ENCODE measurements around the gene BCS1L. TPM values are rescaled to one million over a fixed set of nuclear protein-coding genes. Genes with fewer than 3 reads are reported as not detected.
A peak's percentile ranks its signal among the peaks of the same experiment; 100 is the strongest.

Gene BCS1L
- total and polyA plus RNA-seq, 2 of the 13 experiments (the other 11 are each of a cell fraction or from before 2014, with no cell fraction given), result 48.9 to 76.0 TPM

DNA sequence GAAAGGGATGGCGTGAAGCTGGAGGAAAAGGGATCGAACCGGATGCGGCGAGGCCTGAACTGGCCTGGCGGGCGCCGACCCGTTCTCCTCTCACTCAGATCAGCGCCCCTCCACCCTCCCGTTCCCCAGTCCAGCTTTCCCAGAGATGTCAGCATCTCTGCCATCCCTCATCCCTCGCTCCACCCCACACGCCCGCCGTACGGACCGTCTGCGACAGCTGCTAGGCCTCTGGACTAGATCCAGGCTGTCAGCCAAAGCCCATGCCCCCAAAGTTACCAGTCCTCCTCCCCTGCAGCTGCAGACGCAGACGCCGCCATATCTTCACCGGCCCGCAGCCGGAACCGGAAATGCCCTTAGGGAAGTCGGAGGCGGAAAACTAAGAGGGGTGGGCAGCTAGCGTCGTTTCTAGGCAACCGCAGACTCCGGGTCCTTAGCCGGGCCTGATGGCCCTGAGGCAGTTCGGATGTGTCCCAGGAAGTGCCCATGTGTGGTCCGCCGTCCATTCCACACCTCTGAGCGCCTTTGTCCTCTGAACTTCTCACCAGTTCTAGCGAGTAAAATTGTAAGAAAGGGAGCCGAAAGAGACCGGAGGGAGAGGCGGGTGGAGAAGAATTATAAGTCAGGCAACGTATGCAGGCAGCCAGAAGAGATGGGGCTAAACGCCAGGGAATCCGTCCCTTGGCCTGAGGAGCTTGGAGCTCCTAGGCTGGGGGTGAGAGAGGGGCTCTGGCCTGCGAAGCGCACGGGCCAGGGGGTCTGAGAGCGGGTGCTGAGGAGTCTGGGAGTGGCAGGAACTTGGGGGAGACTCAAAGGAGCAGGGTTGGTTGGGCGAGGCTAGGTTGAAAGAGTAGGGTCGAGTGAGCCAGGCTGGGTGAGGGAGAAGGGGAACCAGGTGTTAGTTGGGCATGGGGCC, 12.4 kb downstream of the BCS1L start, which contains the start of the genes RNF25 and STK36 (continued):
- TF ChIP-seq ZNF253 (CRISPR knock-in tag; IDR thresholded peaks at IDR 0.05; ENCODE audit: borderline replicate concordance), result peak; percentile 71; the same call in 1 of the 2 replicates
- TF ChIP-seq MAFF (IDR thresholded peaks at IDR 0.05; ENCODE audit: low read depth, low read length), result no peak
- TF ChIP-seq, protein P1, sequence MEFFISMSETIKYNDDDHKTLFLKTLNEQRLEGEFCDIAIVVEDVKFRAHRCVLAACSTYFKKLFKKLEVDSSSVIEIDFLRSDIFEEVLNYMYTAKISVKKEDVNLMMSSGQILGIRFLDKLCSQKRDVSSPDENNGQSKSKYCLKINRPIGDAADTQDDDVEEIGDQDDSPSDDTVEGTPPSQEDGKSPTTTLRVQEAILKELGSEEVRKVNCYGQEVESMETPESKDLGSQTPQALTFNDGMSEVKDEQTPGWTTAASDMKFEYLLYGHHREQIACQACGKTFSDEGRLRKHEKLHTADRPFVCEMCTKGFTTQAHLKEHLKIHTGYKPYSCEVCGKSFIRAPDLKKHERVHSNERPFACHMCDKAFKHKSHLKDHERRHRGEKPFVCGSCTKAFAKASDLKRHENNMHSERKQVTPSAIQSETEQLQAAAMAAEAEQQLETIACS (CRISPR knock-in tag; IDR thresholded peaks at IDR 0.05), result no peak
- peak; percentile 76 for TF ChIP-seq CREM (IDR thresholded peaks at IDR 0.05)
- no peak for TF ChIP-seq CREM (CRISPR knock-in tag; IDR thresholded peaks at IDR 0.05)
- TF ChIP-seq ZNF883 (CRISPR knock-in tag; IDR thresholded peaks at IDR 0.05; ENCODE audit: not compliant biosample characterization), result peak; percentile 25
- peak; percentile 98 for TF ChIP-seq POLR2G (IDR thresholded peaks at IDR 0.05; ENCODE audit: low read depth, low read length)
- no peak for TF ChIP-seq PHF5A (CRISPR knock-in tag; IDR thresholded peaks at IDR 0.05; ENCODE audit: low read depth, unreplicated experiment)
- TF ChIP-seq BRD4 (CRISPR knock-in tag; IDR thresholded peaks at IDR 0.05), result 0 out of 2 replicates have a peak, but pooled peaks have one; percentile 33
- TF ChIP-seq, protein P2, sequence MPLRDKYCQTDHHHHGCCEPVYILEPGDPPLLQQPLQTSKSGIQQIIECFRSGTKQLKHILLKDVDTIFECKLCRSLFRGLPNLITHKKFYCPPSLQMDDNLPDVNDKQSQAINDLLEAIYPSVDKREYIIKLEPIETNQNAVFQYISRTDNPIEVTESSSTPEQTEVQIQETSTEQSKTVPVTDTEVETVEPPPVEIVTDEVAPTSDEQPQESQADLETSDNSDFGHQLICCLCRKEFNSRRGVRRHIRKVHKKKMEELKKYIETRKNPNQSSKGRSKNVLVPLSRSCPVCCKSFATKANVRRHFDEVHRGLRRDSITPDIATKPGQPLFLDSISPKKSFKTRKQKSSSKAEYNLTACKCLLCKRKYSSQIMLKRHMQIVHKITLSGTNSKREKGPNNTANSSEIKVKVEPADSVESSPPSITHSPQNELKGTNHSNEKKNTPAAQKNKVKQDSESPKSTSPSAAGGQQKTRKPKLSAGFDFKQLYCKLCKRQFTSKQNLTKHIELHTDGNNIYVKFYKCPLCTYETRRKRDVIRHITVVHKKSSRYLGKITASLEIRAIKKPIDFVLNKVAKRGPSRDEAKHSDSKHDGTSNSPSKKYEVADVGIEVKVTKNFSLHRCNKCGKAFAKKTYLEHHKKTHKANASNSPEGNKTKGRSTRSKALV (CRISPR knock-in tag; IDR thresholded peaks at IDR 0.05), result no peak
- TF ChIP-seq TP53 (CRISPR knock-in tag; conservative IDR thresholded peaks at IDR 0.05), result no peak
- peak; percentile 87; the same call in 1 of the 2 replicates for TF ChIP-seq LBX2 (CRISPR knock-in tag; IDR thresholded peaks at IDR 0.05; ENCODE audit: borderline replicate concordance)
- TF ChIP-seq RARA (CRISPR knock-in tag; IDR thresholded peaks at IDR 0.05), result no peak; the same call in 1 of the 2 replicates
- peak; percentile 91 for TF ChIP-seq ZNF572 (CRISPR knock-in tag; IDR thresholded peaks at IDR 0.05)
- no peak for TF ChIP-seq MATR3 (CRISPR knock-in tag; IDR thresholded peaks at IDR 0.05)
- TF ChIP-seq TGIF2 (CRISPR knock-in tag; IDR thresholded peaks at IDR 0.05), result peak; percentile 52
- TF ChIP-seq YEATS2 (CRISPR knock-in tag; IDR thresholded peaks at IDR 0.05; ENCODE audit: borderline replicate concordance), result peak; percentile 93; the same call in 1 of the 2 replicates
- peak; percentile 53; the same call in 1 of the 2 replicates for TF ChIP-seq HDAC2 (CRISPR knock-in tag; IDR thresholded peaks at IDR 0.05)
- no peak for TF ChIP-seq ZNF484 (CRISPR knock-in tag; IDR thresholded peaks at IDR 0.05; ENCODE audit: borderline replicate concordance, low read depth)
- peak; percentile 75 for TF ChIP-seq SRY (CRISPR knock-in tag; IDR thresholded peaks at IDR 0.05)
- peak; percentile 58; the same call in 1 of the 2 replicates for TF ChIP-seq ZBTB42 (CRISPR knock-in tag; IDR thresholded peaks at IDR 0.05)
- no peak; the same call in 1 of the 2 replicates for TF ChIP-seq ZNF782 (CRISPR knock-in tag; IDR thresholded peaks at IDR 0.05; ENCODE audit: borderline replicate concordance)
- TF ChIP-seq ZBTB20 (CRISPR knock-in tag; IDR thresholded peaks at IDR 0.05; ENCODE audit: borderline replicate concordance, low read depth), result peak; percentile 74; the same call in 1 of the 2 replicates
- TF ChIP-seq CHD2 (IDR thresholded peaks at IDR 0.05; ENCODE audit: low read depth, low read length), result no peak
- TF ChIP-seq, protein P3, sequence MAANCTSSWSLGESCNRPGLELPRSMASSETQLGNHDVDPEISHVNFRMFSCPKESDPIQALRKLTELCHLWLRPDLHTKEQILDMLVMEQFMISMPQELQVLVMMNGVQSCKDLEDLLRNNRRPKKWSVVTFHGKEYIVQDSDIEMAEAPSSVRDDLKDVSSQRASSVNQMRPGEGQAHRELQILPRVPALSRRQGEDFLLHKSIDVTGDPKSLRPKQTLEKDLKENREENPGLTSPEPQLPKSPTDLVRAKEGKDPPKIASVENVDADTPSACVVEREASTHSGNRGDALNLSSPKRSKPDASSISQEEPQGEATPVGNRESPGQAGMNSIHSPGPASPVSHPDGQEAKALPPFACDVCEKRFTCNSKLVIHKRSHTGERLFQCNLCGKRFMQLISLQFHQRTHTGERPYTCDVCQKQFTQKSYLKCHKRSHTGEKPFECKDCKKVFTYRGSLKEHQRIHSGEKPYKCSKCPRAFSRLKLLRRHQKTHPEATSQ (CRISPR knock-in tag; IDR thresholded peaks at IDR 0.05; ENCODE audit: borderline replicate concordance), result no peak; the same call in none of the 2 replicates

All from HepG2 (cell line).